OCI-M2 (cell line): Measurements from ENCODE around the gene RIPK4.

Experiments used
- DNase-seq: peaks from one replicate; lab custom pipeline; 2025; ENCODE audit not compliant: unreplicated experiment; lab: John Stamatoyannopoulos, UW

RIPK4 gene

GRCh38 chr21:41769521-41769920, 2.7 kb upstream of the RIPK4 start:
- DNase-seq, result no peak

- no peak for DNase-seq
Measured at GRCh38 chr21:41769111-41769510, 2.3 kb upstream of the RIPK4 start.

GRCh38 chr21:41768437-41769042, 1.7 kb upstream of the RIPK4 start:
- DNase-seq, result peak; percentile 55

- DNase-seq, result no peak
Measured at GRCh38 chr21:41767606-41768436, 969 bp upstream of the RIPK4 start.

GRCh38 chr21:41765973-41766882, 624 bp downstream of the RIPK4 start:
- no peak for DNase-seq

- DNase-seq, result no peak
Measured at GRCh38 chr21:41765420-41765821, 1.4 kb downstream of the RIPK4 start.

- no peak for DNase-seq
Measured at GRCh38 chr21:41764558-41765419, 2.1 kb downstream of the RIPK4 start.

- DNase-seq, result no peak
Measured at GRCh38 chr21:41763996-41764395, 2.9 kb downstream of the RIPK4 start.

- no peak for DNase-seq
Measured at GRCh38 chr21:41763398-41763931, 3.4 kb downstream of the RIPK4 start.

- no peak for DNase-seq
Measured at GRCh38 chr21:41762753-41763152, 4.1 kb downstream of the RIPK4 start.

- DNase-seq, result no peak
Measured at GRCh38 chr21:41761934-41762635, 4.8 kb downstream of the RIPK4 start.

GRCh38 chr21:41761211-41761933, 5.5 kb downstream of the RIPK4 start:
- DNase-seq, result no peak

GRCh38 chr21:41760411-41760810, 6.4 kb downstream of the RIPK4 start:
- DNase-seq, result no peak

GRCh38 chr21:41759926-41760325, 6.9 kb downstream of the RIPK4 start:
- no peak for DNase-seq

- DNase-seq, result no peak
Measured at GRCh38 chr21:41759214-41759840, 7.5 kb downstream of the RIPK4 start.

GRCh38 chr21:41758550-41758949, 8.3 kb downstream of the RIPK4 start:
- DNase-seq, result no peak

- no peak for DNase-seq
Measured at GRCh38 chr21:41755934-41756773, 10.7 kb downstream of the RIPK4 start.
